Progenitor cell of endocrine pancreas (in vitro differentiated cells): ENCODE data around the gene SNX9. TPM values are rescaled to one million over a fixed set of nuclear protein-coding genes. Genes with fewer than 3 reads are reported as not detected.

ENCODE experiments used
- DNase-seq: peaks from one replicate; pipeline ENCODE4 v3.0.0; 2021; ENCODE audit warnings: low spot score; ENCODE audit not compliant: unreplicated experiment
- H3K27ac Mint-ChIP-seq: 2 replicates; pipeline ENCODE4 v1.8.0; 2021; ENCODE audit warnings: mild to moderate bottlenecking, moderate library complexity, mixed read lengths
- H3K27me3 Mint-ChIP-seq: 2 replicates; pipeline ENCODE4 v1.8.0; 2021; ENCODE audit warnings: mixed read lengths
- H3K36me3 Mint-ChIP-seq: 2 replicates; pipeline ENCODE4 v1.8.0; 2022; ENCODE audit warnings: mixed read lengths; ENCODE audit not compliant: insufficient read depth
- H3K4me1 Mint-ChIP-seq: 2 replicates; pipeline ENCODE4 v1.8.0; 2021; ENCODE audit warnings: low read depth, mixed read lengths
- H3K4me3 Mint-ChIP-seq: 2 replicates; pipeline ENCODE4 v1.8.0; 2021; ENCODE audit warnings: low read depth, mild to moderate bottlenecking, moderate library complexity, mixed read lengths
- H3K9me3 Mint-ChIP-seq: 2 replicates; pipeline ENCODE4 v1.8.0; 2021; ENCODE audit warnings: low read depth, mixed read lengths
- CTCF ChIP-seq: fragments of 200-600 bp; sonication (generic); IDR thresholded peaks from one replicate; pipeline ENCODE4 v1.5.0; 2021; ENCODE audit warnings: antibody characterized with exemption, mild to moderate bottlenecking; ENCODE audit not compliant: unreplicated experiment
- total RNA-seq: library from RNA; stranded (reverse); gene quantifications from 2 replicates; pipeline ENCODE4 v1.2.1, GENCODE V29; 2021

Gene SNX9
- total RNA-seq, 1 donor from 2014 or later = 29.3 TPM

GRCh38 chr6:157788180-157788579 is 34.9 kb upstream of the SNX9 start:
- no peak overlapping the region for H3K27ac Mint-ChIP-seq
- H3K36me3 Mint-ChIP-seq = no peaks in the 10 kb centered on the region
- H3K4me1 Mint-ChIP-seq = no peaks in the 10 kb centered on the region
- H3K27me3 Mint-ChIP-seq = no peaks in the 10 kb centered on the region
- DNase-seq = no peak
- peaks cover 3% of the 10 kb centered on the region for H3K9me3 Mint-ChIP-seq
- no peak for TF ChIP-seq CTCF
- H3K4me3 Mint-ChIP-seq = no peak overlapping the region

- DNase-seq = no peak
- Mint-ChIP-seq H3K27me3 (no peaks in the 10 kb centered on the region), H3K4me3 (no peak overlapping the region), H3K9me3 (peaks cover 3% of the 10 kb centered on the region), H3K36me3 (no peaks in the 10 kb centered on the region), H3K4me1 (no peaks in the 10 kb centered on the region), H3K27ac (no peak overlapping the region)
- no peak for TF ChIP-seq CTCF
Observed at GRCh38 chr6:157789297-157789696, 33.7 kb upstream of the SNX9 start.

DNA sequence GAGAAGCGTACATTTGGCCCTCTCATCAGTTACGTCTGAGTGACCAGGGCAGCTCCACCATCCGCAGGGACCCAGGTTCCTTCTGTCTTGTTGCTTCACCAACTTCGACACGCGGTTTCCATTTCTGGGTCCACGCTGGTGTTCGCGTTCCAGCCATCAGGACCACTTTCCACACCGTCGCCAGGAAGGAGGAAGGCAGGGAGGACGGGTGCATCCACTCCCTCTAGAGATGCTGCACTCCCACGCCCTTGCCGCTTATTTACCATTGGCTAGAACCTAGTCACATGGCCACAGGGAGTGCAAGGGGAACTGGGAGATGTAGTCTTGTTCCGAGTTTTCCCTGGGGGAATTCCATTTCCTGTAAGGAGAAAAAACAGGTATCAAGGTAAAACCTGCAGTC is 33.2 kb upstream of the SNX9 start:
- no peak for TF ChIP-seq CTCF
- no peak overlapping the region for H3K27ac Mint-ChIP-seq
- no peak for DNase-seq
- H3K4me1 Mint-ChIP-seq = no peaks in the 10 kb centered on the region
- H3K27me3 Mint-ChIP-seq = no peaks in the 10 kb centered on the region
- H3K9me3 Mint-ChIP-seq = peaks cover 3% of the 10 kb centered on the region
- H3K4me3 Mint-ChIP-seq = no peak overlapping the region
- no peaks in the 10 kb centered on the region for H3K36me3 Mint-ChIP-seq

DNA sequence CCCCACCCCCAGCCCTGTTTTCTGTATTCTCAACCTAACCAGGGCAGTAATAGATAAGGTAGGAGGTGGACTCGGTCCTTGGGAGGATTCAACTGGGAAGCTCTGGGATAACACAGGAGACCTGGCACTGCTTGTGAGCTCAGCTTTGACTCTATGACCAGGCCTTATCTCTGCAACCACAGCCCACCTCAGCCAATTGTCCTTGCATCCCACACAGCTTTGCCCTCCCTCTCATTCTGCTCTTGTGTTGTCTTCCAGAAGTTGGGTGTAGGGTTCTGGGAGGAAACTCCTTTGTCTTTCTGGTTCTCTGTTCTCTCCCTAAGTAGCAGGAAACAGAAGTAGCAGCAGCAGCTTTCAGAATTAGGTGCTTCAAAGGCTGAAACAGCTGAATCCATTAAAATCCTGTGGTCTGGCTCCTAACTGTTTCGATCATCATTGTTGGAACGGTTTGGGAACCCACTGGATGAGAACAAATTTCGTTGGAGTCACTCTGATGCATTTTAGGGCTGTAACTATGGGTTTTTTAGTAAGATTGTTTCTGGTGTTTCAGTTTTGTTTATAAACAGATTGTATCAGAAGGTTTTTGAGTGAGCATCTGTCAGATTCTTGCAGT is 32.4 kb upstream of the SNX9 start:
- TF ChIP-seq CTCF = no peak

DNA sequence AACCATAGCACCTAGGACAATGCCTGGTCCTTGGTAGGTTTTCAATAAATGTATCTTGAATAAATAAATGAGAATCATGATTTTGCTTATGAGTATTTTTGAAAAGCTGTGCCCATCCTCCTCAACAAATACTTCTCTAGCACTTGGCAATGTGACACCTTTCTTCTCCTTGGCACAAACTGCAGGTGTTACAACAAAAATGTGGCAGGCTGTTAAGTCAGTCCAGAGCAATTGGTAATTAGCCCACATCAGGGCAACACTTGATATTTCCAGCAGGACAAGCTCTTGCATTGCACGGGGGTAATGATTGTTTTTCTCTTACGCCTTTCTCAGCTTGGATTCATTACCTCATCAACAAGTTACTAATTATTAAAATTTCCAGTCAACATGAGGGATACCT is 31.6 kb upstream of the SNX9 start:
- no peaks in the 10 kb centered on the region for H3K36me3 Mint-ChIP-seq
- no peaks in the 10 kb centered on the region for H3K27me3 Mint-ChIP-seq
- H3K9me3 Mint-ChIP-seq = no peaks in the 10 kb centered on the region
- no peak for TF ChIP-seq CTCF
- DNase-seq = no peak
- no peak overlapping the region for H3K27ac Mint-ChIP-seq
- H3K4me1 Mint-ChIP-seq = no peaks in the 10 kb centered on the region
- H3K4me3 Mint-ChIP-seq = no peak overlapping the region

More for the DNA sequence above, 32.4 kb upstream of the SNX9 start:
- Mint-ChIP-seq H3K4me1 (no peaks in the 10 kb centered on the region), H3K4me3 (no peak overlapping the region), H3K36me3 (no peaks in the 10 kb centered on the region), H3K9me3 (peaks cover 3% of the 10 kb centered on the region), H3K27ac (no peak overlapping the region), H3K27me3 (no peaks in the 10 kb centered on the region)
- no peak for DNase-seq
